ENCODE data around the gene RNF13.

- TF ChIP-seq CTCF (IDR thresholded peaks at IDR 0.05) (no peak), EP300 (IDR thresholded peaks at IDR 0.05) (no peak), POLR2A (IDR thresholded peaks at IDR 0.05) (no peak)
Observed at GRCh38 chr3:149917124-149917667, 104.2 kb downstream of the RNF13 start.
